Superior temporal gyrus (tissue), 1 donor: ENCODE results near the gene PRUNE2.

Source experiments
- DNase-seq: peaks from one replicate; pipeline ENCODE4 v3.0.0-alpha.2; 2016; ENCODE audit errors: extremely low spot score

PRUNE2 gene

GRCh38 chr9:76629205-76629990 lies 276.5 kb downstream of the PRUNE2 start:
- no peak for DNase-seq

- no peak for DNase-seq
Measured at GRCh38 chr9:76628155-76628554, 277.8 kb downstream of the PRUNE2 start.

GRCh38 chr9:76626980-76627379 lies 278.9 kb downstream of the PRUNE2 start:
- DNase-seq = no peak

- DNase-seq = no peak
Measured at GRCh38 chr9:76626141-76626540, 279.8 kb downstream of the PRUNE2 start.

GRCh38 chr9:76624391-76625048 lies 281.4 kb downstream of the PRUNE2 start:
- DNase-seq = no peak

- DNase-seq = no peak
Measured at GRCh38 chr9:76620996-76621395, 284.9 kb downstream of the PRUNE2 start.

- DNase-seq = no peak
Measured at GRCh38 chr9:76620581-76620980, 285.3 kb downstream of the PRUNE2 start.

- no peak for DNase-seq
Measured at GRCh38 chr9:76619640-76620039, 286.3 kb downstream of the PRUNE2 start.

- DNase-seq = no peak
Measured at GRCh38 chr9:76619197-76619596, 286.7 kb downstream of the PRUNE2 start.

- DNase-seq = no peak
Measured at GRCh38 chr9:76618762-76619161, 287.2 kb downstream of the PRUNE2 start.

GRCh38 chr9:76617497-76618175 lies 288.3 kb downstream of the PRUNE2 start:
- DNase-seq = no peak

GRCh38 chr9:76616780-76617179 lies 289.1 kb downstream of the PRUNE2 start:
- no peak for DNase-seq

- DNase-seq = no peak
Measured at GRCh38 chr9:76615177-76615603, 290.7 kb downstream of the PRUNE2 start.

- no peak for DNase-seq
Measured at GRCh38 chr9:76613974-76614373, 291.9 kb downstream of the PRUNE2 start.

GRCh38 chr9:76613150-76613781 lies 292.6 kb downstream of the PRUNE2 start:
- no peak for DNase-seq

GRCh38 chr9:76610011-76610352 lies 295.9 kb downstream of the PRUNE2 start:
- DNase-seq = peak; percentile 24

- DNase-seq = no peak
Measured at GRCh38 chr9:76609285-76610010, 296.5 kb downstream of the PRUNE2 start.

GRCh38 chr9:76608575-76609273 lies 297.2 kb downstream of the PRUNE2 start:
- DNase-seq = no peak

- no peak for DNase-seq
Measured at GRCh38 chr9:76607730-76608436, 298.0 kb downstream of the PRUNE2 start.

GRCh38 chr9:76605321-76605900 lies 300.5 kb downstream of the PRUNE2 start:
- no peak for DNase-seq
